NCI-H524 treated with DMSO at 0.1 percent for 48 hours (cell line): ENCODE data around the gene CLEC16A.

Experiments used
- DNase-seq: peaks from one replicate; lab custom pipeline; 2025; lab: John Stamatoyannopoulos, UW

CLEC16A gene

DNA sequence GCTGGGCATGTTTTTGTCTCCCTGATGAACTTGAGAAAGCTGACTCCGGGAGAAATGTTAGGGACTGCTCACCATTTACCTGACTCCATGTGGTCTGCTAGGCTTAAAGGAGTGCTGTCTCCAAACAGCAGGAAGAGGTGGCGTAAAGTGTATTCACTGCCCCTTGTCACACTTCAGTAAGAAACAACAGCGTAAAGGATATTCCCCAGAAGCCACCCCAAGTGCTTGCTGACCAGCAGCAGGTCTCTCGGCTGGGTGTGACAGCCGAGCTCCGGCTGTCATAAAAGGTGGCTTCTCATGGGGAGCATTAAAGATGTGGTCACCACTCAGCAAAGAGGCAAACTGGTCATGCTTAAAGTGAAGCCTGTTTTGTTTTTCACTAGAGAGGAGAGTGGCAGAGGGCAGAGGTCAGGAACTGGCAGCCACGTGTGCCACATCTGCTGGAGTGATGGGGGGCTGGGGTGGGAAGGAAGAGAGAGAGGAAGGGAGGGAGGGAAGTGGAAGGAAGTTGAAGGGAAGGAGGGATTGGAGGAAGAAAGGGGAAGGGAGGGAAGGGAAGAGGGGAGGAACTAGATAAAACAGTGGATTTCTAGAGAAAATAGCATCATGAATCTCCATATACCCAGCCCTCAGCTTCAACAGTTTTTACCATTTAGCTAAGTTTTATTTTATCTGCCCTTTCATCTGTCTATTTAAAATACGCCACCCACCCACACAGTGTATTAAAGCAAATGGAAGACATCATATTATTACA, 119.3 kb downstream of the CLEC16A start:
- DNase-seq, result no peak

DNA sequence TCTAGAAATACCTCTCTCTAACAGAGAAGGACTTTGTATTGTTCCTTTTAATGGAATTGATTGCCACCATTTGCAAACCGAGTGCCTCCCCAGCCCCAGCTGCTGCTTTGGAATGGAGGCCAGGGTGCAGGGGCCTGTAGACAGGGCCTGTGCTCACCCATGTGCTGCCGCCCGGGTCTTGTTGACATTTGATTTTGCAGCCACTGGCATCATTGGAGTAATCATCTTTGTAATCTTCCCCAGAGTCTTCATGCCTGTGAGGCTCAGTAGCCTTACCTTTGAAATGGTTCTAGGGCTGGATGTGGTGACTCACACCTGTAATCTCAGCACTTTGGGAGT, 119.8 kb downstream of the CLEC16A start:
- no peak for DNase-seq

DNA sequence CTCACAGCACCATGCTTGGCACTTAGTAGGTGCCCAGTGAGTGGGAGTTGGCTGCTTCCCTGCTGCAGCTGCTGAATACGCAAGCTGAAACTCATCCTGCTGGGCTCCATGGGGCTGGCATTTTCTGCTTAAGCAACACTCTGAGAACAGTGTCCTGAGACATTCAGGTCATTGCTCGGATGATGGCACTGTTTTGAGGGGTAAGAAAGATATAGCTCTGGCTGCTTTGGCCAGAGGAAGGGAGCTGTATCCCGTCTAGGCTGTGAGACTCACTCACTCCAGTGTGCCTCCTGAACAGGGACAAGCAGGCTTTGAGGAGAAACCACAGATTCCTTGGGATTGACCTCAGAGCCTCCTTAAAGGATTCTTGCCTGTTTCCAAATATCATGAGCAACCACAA, 120.5 kb downstream of the CLEC16A start:
- no peak for DNase-seq

DNA sequence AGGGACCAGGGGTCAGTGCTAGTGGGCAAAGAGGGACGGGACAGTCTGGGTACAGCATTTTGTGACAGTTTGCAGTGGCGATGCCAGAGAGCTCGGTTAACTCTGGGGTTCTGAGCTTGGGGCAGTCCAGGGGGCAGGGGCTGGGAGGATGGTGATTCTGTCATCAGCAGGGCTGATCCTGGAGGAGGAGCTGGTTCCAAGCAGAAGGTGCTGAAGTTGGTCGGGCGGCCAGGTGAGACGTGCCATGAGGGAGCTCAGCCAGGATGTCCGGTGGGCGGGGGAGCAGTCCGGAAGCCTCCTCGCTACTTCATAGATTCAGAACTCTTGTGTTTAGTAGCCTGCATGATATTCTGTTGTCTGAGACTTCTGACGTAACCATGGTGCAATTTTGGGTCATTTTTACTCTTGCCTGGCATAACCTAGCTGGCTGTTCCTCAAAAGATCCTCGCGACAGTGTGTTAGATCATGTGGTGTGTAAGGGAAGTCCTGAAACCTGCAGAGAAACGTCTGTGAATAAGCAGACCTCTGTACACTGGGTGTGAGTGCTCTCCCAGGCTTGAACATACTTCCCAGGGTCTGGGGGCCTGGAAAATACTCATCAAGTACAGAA, 122.0 kb downstream of the CLEC16A start:
- DNase-seq, result no peak

DNA sequence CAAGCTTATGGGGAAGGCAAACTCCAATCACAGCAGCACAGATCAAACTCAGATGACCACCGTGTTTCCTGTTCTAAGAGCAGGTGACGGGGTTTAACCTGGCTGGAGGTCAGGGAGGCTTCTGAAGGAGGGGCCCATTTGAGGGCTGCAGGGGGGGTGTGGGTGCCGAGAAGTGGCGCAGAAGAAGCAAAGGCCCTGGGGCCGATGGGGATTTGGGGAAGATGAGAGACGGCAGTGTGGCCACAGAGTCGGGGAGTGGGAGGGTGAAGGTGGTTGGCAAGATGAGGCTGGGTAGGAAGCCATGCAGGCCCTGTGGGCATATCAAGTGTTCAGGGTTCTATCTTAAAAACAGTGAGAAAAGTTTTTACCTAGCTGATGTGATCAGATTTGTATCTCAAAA, 122.9 kb downstream of the CLEC16A start:
- DNase-seq, result no peak

DNA sequence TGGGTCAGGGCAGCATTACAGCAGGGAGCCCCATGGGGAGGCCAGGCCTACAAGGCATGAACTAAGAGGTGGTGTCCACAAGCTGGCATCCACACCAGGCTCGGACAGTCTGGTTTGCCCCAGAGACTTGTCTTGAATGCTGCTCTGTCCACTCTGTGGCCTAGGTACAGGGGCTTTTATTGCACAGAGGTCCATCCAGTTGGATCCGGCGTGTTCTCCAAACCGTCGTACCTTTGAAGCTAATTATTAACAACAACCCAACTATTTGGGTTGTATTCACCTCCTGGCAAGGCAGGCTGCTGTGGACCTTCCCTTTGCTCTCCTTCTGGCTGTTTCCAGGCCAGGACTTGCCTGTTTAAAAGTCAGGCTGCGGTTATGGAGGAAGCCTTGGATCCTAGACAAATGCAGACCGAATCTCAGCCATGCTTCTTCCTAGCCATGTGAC, 123.4 kb downstream of the CLEC16A start:
- no peak for DNase-seq

DNA sequence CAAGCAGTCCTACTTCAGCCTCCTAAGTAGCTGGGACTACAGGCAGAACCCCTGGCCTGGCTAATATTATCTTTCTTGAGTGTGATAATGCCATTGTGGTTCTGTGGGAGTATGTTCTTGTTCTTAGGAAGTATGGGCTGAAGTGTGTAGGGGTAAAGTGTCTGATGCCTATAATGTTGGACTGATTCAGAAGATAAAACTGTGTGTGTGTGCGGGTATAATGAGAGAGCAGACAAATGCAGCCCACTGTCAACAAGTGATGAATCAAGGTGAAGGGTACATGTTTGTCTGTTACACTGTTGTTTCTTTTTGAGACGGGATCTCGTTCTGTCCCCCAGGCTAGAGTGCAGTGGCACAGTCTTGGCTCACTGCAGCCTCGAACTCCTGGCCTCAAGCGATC, 127.5 kb downstream of the CLEC16A start:
- no peak for DNase-seq

DNA sequence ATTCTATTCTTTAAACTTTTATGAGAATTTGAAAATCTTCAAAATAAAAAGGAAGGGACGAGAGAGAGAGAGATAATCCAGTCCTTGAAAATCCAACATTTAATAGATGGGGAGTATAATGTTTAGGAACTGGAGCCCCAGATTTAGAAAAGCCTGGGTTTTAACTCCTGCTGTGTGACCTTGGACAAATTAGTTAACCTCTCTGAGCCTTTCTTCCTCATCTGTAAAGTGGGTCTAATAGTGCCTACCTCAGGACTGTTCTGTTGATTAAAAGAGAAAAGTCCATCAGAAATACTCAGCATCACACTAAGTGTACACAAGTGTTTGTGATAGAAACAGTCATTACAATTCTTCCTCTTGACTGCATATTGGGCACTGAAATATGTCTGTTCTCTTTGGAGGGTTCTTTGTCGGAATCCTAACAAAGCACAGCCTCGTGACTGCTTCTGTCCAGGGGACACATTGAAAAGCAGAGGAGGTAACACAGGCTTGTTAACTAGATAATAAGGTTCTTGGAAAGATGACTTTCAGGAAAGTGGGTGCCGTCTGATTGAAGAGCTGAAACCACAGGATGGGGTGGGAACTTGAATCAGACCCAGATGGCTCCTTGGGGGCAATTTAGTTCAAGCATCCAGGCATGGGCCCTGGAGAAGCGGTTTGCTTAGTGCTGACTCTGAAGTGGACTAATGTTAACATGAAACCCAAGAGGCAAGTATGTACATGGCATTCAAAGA, 128.2 kb downstream of the CLEC16A start:
- DNase-seq, result no peak

DNA sequence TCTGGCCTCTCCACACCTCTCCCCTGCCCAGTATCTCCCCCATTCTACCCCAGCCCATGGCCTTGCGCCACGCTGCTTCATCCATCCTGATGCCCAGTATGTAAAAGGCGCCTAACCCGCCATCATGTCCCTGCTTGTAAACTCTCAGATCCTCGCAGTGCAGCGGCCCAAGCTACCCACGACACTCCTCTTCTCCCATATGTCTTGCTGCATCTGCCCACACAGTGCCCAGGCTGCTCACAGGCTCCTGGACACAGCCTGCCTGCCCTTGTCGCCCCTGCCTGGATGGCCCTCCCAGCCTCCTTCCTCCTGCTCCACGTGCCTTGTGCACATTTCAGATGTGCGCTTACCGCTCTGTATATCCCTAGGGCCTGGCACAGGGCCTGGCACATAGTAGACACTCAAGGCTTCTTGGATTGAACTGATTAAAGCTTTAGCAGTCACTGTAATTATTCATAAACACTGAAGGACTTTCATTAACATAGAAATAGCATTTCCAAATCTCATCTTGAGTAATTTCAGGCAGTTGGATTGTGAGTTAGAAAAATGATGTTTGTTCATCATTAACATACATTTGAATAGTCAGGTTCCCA, 129.1 kb downstream of the CLEC16A start:
- DNase-seq, result no peak

DNA sequence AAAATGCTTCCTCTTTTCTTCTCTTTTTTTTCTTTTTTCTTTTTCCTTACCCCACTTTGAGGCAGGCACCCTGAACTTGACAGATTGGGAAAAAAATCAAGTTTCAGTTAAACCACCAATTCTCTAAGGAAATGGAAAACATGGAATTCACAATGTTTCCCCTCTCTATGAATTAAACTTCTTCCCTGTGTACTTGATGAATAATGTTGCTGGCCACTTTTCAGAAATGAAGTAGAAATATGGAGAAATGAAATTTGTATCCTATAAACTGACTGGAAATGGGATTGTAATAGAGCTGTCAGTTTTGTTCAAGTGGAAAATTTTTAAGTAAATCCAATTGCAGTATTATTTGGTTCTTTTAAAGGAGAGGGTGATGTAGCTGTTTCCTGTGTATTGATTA, 129.8 kb downstream of the CLEC16A start:
- no peak for DNase-seq

DNA sequence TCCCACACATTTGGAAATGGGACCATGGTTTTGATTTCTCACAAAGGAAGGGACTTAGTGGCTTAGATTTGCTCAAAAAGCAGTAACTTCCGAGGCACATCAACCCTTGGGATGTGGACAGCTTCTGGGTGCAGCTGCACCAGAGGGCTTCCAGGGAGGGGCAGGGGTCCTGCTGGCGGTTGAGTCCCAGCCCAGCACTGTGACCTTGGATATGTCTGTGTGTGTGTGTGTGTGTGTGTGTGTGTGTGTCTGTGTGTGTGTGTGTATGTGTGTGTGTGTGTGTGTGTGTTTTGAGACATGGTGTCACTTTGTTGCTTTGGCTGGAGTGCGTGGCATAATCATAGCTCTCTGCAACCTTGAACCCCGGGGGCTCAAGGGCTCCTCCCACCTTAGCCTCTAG, 130.8 kb downstream of the CLEC16A start:
- no peak for DNase-seq

DNA sequence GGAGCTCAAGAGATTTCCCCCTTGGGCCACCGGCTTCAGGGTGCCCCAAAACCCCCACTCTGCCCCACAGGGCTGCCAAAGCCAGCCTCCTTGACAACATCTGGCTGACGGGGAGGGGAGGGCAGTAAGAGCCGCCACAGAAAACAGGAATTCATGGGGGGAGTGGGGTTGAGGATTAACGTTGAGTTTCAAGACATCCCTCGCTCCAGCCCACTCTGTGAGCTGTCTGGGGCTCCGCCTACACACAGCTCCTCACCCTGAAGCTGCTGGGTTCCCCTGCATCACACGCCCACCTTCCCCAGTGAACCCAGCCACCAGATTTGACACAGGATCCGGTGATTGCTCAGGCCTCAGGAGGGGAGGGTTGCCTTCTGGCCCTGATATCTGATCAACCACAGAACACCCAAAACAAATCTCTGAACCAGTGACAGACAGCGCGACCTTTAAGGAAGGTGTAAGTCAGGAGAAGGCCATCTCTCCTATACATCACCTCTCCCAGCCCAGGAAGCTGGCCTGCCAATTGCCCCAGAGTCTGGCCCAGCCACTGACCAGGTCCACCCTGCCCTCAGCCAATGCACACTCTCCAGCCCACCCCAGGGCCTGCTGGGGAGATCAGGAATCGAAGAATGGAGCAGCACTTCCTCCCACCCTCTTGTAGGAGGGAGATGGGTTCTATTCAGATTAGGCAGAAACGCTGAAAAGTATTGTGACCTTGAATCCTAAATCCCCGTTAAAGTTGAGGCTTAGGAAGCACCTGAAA, 132.1 kb downstream of the CLEC16A start:
- DNase-seq, result peak; percentile 65

DNA sequence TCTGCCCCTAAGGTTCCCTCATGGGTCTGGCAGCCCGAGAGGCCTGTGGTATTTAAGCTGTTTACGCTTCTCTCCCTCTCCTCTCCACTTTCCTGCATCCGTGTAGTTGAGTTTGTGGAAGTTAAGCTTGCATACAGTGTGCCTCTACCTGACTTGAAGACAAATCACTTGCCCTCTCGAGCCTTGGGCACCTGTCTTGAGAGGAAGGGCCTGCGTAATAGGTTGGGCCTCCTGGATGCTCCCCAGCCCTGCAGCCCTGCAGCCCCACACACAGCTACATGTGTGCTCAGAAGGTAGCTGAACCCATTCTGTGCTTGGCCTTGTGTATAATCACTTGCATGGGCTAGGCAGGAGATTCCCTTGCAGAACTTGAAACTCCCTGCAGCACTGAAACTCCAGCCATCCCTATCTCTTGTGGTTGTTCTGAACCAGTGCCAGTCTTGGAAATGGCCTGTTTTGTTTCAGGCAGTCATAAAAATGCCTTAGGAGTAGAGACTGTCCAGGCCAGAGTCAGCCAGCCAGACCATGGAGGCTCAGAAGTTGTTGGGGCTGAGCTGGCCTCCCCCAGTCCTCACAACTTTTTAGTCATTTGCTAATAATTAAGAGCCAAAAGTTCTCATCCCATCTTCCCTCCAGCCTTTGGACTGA, 134.6 kb downstream of the CLEC16A start:
- no peak for DNase-seq

DNA sequence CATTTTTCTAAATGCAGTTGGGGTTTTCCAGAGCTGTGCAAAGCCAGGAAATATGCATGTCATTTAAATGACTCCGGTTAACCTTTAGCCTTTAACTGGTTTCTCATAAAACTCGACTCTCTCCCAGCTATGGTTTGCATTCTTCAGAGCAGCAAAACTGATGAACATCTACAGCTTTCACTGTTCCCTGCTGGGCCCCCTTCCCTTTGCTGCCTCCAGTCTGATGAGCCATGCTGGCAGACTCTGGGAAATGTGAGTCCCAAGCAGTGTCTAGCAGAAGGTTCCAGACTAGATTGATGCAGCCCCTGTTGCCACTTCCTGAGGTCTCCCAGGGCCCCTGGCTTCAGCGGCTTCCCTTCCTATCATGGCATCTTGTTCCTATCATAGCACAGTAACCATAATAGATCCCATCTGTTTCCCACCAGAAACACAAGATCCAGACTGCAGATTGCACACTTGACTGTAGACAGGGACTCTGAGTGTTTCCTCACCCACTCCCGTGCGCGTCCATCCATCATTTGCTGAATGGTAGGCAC, 135.4 kb downstream of the CLEC16A start:
- no peak for DNase-seq

DNA sequence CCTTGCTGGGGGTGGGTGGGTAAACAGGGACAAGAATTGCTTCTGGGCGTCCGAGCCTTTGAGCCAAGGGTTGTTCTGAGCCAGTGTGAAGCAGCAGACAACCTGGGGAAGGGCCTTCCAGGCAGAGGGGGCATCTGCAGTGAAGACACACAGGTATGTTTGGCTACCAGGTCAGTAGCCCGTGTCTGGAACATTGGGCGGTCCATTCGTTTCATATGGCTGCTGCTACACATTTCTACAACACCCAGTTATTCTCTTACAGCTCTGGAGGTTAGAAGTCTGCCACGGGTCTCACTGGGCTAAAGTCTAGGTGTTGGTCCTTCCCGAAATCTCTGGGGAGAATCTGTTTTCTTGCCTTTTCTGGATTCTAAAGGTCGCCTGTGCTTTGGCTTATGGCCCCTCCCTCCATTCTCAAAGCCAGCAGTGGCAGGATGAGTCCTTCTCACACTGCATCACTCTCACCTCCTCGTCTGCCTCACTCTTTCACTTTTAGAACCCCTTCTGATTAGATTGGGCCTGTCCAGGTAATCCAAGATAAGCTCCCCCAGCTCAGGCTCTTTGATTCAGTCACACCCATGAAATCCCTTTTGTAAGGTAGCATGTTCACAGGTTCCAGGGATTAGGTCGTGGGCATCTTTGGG, 136.1 kb downstream of the CLEC16A start:
- DNase-seq, result no peak

DNA sequence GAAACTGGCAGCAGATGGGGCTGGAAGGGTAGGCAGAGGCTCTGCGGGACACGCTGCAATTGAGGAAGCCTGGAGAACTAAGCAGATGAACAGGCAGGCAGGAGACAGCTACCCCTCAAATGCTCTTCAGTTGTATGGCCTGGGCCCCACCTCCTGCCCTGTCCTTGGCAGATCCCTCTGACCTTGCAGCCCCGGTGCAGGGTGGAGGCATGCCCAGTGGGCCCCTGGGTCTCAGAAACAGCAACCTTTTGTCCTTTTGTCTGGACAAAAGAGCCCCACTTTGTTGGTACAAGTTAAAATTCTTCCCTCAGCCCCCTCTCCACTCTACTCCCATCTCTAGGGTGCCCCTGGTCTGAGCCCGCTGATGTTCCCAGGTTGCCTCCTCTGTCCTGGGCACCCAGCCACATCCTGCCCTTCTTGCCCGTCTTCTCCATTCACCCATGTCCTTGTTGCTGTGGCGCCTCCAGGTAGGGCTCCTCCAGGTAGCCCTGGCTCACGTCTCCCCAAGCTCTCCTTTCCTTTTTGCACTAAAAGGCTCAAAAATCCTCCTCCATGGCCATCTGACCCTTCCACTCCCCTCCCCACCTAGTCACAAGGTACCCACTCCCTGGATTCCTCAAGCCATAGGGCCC, 136.8 kb downstream of the CLEC16A start:
- no peak for DNase-seq

DNA sequence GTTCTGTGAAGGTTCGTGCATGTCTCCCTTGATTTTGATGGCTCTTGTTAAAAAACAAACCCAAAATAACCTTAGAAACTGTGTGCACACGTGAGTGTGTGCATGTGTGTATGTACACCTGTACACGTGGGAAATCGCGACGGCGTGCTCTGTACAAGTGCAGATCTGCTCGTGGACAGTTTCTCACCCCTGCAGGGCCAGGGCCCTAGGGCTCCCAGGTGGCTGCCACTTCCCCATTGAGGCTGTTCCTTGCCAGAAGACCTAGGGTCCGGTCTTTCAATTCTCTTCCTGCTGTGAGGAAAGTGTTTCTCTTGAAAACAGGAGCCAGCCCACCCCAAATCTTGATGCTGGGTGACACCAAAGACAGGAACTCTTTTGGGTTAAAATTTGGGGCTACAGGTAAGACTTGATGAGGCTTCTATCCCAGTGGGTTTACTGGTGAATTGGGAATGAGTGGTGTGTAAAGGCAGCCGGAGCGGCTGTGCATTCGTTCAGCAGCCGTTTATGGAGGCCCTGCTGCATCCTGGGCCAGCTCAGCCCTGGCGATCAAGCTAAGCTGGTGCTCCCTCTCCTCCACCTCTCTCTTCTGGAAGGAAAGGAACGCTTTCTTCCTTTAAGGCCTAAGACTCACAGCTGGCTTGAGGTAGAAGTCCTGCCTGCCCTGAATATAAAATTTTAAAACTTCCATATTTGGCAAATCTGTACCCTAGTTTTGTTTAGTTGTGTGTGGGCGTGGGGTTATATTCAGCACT, 137.9 kb downstream of the CLEC16A start:
- DNase-seq, result no peak

DNA sequence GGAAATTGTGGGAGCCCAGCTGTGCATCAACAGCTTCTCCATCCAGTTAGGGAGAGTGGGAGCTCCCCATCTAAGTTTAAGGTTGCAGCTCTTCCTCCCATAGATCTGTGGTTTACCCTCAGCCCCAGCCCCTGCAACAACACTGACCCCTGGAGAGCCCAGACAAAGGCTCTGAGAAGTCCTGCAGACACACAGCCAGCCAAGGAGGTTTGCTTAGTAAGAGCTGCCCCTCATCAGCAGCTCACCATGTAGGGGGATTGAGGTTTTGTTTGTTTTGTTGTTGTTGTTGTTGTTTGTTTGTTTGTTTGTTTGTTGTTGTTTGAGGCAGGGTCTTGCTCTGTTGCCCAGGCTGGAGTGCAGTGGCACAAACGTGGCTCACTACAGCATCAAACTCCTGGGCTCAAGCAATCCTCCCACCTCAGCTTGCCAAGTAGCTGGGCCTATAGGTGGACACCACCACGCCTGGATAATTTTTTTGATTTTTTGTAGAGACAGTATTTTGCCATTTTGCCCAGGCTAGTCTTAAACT, 138.6 kb downstream of the CLEC16A start:
- DNase-seq, result no peak

DNA sequence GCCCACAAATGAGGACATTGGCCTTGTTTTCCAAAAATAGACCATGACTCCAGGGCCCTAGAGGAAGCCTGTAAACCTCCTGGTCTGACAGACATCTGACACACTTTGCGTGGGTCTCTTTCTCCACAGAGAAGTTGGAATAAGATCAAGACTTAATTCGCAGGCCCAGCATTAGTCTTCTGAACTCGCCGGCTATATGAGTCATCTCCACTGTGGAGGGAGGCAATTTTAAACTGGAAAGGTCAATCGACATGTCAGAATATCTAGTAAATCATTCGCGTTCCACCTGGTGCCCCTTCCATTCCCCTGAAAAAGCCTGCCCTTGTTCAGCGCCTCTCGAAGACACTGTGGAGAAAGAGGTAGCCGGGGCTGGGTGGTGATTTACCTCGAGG, 140.1 kb downstream of the CLEC16A start:
- no peak for DNase-seq
